Stomach (tissue), 4 donors: ENCODE data around the gene CCDC86.

ENCODE experiments used
- CTCF ChIP-seq, 7 experiments: fragments of 450-650 bp in 4 of 7; fragments of 200-600 bp in 3 of 7; sonication (generic) in 3 of 7; IDR thresholded peaks; one replicate each; pipeline ENCODE4 v1.5.1; 2016 to 2019; ENCODE audit warnings: antibody characterized with exemption in 7 of 7, control low read depth in 2 of 7, mild to moderate bottlenecking in 1 of 7
- POLR2A ChIP-seq, 4 donors: fragments of 450-650 bp; IDR thresholded peaks; one replicate each; pipeline ENCODE4 v1.6.1; 2016; ENCODE audit warnings: antibody characterized with exemption in 4 of 4, control low read depth in 2 of 4, mild to moderate bottlenecking in 1 of 4, moderate library complexity in 1 of 4

GRCh38 chr11:60795291-60795690, 46.6 kb upstream of the CCDC86 start:
- no peak for TF ChIP-seq CTCF (IDR thresholded peaks at IDR 0.05)
- no peak for TF ChIP-seq POLR2A (IDR thresholded peaks at IDR 0.05)
